ENCODE measurements around the gene FAF2.

The FAF2 gene

DNA sequence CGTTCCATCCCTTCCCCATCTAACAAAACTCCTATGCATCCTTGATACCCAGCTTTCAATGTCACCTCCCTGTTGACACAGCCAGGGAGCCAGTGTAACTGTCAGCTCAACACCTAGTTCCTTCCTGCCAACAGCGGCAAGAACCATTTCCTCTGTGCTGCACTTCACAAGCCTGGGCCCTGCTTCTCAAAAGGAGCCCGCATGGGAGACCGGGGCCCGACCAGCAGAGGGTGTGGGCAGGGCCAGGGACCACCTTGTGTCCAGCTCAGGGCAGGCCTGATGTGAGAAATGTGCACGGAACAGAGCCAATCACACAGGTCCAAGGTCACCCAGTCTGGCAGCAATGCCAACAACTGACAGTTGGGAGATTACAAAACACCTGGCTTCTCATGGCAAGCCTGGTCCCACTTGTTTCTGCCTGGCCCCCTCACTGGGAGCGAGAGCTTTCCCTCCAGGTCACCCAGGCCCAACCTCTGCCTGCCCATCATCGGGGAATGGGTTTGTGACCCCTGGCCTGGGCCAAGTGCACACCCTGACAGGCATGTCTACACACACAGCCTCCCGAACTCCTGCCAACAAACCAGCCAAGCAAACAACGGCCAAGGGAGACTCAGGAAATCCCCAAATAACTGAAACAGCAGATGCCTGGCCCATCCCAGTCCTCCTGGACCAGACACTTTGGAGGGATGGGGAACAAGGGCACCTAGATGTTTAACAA lies 85.9 kb downstream of the FAF2 start:
- peak; percentile 48 for DNase-seq

DNA sequence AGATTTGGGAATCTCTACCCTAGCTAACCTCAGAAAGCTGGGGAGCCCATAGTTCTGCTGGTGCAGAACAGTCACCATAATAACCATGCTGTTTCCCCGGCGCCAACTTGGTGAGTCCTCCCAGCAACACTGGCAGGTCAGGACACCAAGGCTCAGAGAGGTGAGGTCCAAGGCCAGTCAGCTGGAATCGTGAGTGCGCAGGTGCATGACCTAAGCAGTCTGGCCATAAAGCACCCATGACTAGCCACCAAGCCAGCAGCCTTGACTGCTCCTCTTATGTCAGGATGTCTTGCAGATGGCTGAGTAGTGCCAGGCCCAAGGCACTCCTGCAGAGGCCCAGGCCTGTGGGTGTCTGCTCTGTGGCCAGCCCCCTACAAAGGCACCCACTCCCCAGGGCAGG lies 86.5 kb downstream of the FAF2 start:
- no peak for DNase-seq

DNA sequence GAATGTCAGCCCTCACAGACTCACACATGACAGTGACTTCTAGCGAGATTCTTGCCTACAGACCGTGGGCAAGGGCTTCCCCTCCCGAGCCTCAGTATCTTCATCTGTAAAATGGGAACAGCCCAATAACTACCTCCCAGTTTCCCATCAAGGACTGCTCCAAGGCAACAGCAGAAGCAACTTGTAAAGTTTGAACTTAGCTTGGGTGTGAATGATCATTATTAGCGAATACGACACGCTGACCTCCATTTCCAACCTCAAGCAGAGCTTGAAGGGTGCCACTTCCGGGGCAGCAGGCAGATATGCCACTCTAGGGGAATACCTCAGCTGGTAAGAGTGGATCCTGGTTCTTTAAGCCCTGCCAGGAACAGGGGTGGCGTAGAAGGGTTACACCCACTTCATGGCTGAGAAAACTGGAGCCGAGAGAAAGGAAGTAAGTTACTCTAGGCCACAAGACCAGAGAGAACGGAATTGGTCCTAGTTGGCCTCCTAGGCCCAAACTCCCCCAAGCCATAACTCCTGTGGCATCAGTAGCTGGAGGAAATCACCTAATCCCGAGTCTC lies 87.0 kb downstream of the FAF2 start:
- DNase-seq: peak; percentile 38

DNA sequence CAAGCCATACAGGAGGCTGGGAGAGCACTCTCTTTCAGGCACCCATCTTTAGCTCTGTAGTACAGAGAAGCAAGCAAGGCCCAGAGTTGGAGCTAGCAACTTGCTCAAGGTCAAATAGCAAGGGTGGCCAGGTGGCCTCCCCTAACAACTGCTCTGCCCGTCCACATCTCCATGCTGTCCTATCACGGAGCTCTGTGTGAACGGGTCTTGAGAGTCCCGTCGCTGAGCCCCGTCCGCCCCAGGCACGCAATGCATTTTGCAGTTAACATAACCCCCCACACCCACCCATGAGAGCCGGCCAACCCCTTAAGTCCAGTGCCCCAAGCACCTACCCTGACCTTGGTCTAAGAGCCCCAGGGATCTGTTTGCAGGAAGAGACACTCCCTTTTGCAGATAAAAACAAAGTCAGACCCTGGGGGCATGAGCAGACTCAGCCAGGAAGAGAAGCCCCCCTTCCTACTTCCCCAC lies 87.5 kb downstream of the FAF2 start:
- DNase-seq: no peak

DNA sequence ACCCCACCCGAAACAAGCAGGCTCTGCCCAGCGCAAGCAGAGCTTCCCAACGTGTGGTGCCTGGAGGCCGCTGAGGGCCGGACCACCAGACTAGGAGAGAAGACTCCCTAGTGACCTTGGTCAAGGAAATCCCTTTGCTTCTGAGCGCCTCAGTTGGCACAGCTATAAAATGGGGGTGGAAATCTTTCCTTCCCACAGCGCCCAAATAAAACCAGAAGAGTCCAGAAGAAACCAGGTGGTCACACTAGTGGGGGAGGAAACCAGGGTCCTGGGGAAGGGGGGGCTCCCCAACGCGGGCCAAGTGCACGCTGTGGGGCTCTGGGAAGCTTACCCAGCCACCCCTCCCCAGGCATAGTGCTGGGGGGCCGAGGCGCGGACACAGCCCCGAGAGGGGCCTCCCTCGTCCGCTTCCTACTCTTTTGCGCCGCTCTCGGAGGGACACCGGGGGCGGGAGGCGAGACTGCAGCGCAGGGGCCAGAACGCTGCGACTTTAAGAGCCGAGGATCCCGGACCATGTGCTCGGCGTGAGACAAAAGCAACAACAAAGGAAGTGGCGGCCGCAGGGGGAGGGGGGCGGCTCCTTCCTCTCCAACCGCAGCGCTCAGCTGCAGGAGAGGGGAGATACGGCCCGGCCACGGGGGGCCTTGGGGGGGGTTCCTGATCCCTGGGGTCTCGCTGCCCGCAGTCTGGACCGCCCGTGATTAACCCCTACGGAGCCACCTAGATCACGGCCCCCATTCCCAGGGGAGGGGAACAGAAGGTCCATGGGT lies 88.1 kb downstream of the FAF2 start:
- DNase-seq: peak; percentile 78

DNA sequence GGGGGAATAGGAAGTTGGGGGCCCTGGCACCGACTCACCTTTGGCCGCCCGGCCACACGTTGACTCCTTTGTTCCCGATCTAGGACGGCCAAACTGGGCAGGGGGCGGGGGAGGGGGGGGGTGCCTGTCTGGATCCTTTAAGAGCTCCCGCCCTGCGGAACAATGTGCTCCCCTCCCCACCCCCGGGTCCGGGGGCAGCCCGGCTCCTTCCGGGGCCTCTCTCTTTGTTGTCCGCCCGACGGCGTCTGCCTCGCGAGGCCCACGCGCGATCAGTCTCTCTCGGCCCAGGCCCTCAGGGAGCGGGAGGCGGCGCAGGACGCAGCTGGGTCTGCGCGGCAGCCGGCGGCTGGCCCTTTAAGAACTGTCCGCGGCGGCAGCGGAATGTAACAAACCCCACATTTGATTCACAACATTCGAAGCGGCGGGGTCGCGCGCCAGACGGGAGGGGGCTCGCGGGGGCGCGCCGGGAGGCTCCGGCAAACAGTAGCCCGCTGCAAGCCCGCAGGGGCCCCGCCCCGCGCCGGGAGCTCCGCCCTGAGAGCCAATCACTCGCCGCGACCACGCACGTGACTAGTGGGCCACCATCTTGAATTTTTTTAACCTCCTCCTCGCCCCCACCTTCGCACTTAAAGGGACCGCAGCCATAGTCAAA lies 88.8 kb downstream of the FAF2 start, which contains the start of gene RNF44:
Gene RNF44 (minus strand): TSS at position 501 of the 652 bp plus-strand sequence. CDS start 4,930 bp downstream, outside the sequence.
- peak; percentile 98 for DNase-seq

DNA sequence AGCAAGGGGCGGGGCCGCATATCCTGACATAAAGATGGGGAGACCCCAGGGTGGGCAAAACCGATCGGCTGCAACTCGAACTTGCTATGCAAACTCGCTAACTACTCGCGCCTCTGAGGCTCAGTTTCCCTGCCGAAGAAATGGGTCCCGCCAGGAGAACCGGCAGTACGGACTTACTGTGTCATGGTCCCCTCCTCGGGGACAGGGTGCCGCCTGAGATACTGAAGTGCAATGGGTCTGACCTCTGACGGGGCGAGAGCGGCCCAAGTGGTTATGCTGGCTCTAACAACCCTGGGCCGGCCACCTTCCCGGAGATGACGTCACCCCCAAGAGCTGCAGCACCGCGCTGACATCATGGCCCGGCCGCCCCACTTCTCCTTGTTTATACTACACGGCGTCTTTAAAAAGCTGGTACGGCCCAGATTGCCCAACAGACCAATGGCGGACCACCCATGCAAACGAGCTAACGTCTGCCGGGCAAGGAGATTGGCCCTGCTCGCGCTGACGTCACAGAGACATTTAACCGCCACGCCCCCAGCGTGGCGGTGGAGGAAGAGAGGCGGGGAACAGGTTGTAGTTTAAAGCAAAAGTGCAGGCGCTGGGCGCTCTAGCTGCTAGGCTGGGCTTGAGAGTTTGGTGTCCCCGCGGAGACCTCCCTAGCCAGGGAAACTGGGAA lies 89.5 kb downstream of the FAF2 start:
- peak; percentile 98 for DNase-seq

DNA sequence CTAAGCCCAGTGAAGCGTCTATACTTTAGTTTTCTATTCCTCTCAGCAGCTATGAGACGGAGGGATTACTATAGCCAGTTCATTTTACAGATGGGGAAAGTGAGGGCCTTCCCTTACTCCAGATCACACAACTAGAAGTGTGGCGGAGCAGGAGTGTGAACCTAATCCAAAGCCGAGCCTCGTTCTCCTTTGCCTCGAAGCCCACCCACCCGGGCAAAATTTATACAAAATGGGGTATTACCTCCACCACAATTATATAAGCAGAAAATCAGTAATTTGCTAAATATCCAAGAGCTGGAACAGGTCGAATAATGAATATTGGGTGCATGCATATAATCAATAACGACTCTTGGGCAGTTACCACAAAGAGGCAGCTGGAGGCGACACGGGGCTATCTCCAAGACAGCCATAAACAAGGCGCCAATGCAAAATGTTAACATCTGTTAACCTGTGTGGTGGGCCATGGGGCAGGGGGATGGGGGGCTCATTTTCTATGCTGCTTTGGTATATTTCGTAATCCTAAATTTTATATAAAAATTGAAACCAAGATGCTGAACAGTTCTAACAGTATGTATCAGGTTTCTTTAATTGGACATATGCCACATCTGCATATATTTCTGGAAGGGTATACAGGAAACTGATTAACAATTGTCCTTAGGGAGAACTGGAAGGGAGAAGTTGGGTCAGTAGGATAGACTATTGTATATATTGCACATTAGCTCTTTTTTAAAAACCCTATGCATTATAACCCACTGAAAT lies 90.2 kb downstream of the FAF2 start:
- no peak for DNase-seq

DNA sequence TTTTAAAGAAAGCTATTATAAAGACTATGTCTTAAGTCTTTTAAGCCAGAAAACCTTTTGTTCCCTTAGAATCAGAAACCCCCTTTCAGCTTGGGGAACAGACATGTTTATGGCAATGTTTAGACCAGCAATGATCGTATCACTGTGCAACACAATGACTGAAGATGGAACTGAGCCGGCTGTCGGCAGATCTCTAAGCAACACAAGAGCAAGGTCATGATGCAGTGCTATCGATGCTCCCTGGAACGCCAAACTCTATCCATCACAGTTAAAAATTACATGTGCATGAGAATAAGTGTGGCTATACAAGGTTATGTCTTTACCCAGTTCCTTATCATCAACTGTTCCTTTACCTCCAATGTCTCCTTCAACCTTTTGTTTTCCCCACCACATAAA lies 90.8 kb downstream of the FAF2 start:
- no peak for DNase-seq

DNA sequence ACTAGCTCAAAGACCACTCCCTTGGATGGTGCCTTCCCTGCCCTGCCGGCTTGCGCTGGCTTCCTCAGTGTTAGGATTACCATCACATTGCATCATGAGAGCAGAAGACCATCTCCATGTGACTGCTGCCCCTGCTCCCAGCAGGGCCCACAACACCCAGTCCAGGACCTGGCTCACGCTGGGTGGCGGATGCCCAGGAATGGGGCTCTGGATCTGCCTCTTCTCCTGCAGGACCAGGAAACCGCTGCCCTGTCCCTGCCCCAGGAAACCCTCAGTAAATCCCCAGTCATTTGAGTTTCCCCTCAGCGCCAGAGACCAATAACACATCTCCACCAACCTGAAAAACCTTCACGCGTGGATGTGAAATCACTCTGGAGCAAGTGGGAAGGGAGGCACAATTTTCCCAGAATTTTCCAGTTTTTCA lies 92.3 kb downstream of the FAF2 start:
- DNase-seq: no peak

DNA sequence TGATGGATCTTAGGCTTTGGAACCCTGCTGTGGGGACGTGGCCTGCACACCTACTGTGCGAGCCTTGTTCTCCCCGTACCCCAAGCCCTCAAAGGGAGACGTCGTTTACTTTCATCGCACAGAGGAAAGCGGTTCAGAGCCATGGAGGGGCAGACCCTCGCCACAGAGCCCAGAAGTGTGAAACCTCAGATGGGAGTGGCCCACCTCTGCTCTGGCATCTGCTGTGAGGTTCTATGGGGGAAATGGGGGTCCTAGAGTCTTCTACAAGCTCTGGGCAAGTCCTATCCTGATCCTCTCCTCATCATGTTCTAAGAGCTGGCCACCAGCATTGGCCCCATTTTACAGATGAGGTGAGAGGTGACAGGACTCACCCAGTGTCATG lies 92.8 kb downstream of the FAF2 start:
- DNase-seq: no peak

DNA sequence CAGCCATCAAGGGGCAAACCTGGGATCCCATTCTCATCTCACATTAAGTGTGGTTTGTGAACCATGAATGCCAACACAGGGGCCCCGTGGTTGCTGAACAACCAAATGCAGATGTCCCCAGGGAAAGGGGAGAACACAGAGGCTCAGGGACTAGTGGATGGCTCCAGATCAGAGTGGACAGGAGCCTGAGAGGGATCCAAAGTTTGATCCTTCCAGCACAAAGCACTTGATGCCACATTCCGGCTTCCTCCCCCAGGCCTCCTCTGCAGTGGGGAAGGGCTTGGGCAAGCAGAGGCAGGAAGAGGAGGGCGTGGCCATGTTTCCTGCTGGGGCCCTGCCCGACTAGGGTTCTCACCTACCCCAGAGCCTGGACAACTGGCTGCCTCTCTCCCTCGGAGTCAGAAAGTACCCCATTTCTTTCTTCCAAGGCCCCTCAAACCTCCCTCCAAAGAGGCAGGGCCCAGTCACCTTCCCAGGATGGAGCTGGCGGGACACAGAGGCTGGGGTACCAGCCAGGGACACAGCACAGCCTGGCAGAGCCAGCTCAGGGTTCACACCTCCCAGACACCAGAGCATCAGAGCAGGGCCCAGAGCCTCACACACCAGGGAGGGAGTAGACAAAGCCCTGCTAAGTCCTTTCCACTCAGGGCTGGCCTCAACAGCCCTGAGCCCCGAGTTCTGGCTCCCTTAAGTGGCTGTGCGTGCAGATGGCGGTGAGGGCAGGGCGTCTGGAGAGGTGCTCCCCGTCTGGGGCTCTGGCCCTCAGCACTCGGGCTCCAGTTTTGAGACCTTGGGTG lies 93.4 kb downstream of the FAF2 start:
- DNase-seq: peak; percentile 52

DNA sequence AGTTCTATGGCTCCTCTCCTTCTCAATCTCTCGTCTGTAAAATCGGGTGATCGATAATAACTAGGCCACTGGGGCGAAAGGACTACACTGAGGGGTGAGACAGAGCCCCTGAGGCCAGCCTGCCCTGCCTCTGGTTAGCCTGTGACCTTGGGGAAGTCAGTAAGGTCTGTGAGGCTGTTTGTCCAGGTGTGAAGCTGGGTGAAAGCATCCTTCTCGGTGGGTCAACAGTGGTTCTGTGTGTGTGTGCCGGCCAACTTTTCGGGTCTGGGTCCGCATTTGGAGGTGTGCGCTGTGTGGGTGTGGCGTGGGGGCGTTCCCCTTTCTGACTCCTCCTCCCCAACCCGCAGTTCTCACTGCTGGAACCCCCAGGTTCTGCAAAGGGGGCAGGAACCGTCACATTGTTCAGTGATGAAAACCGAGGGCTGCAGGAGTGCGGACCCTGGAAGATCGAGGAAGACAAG lies 94.0 kb downstream of the FAF2 start:
- DNase-seq: peak; percentile 65

DNA sequence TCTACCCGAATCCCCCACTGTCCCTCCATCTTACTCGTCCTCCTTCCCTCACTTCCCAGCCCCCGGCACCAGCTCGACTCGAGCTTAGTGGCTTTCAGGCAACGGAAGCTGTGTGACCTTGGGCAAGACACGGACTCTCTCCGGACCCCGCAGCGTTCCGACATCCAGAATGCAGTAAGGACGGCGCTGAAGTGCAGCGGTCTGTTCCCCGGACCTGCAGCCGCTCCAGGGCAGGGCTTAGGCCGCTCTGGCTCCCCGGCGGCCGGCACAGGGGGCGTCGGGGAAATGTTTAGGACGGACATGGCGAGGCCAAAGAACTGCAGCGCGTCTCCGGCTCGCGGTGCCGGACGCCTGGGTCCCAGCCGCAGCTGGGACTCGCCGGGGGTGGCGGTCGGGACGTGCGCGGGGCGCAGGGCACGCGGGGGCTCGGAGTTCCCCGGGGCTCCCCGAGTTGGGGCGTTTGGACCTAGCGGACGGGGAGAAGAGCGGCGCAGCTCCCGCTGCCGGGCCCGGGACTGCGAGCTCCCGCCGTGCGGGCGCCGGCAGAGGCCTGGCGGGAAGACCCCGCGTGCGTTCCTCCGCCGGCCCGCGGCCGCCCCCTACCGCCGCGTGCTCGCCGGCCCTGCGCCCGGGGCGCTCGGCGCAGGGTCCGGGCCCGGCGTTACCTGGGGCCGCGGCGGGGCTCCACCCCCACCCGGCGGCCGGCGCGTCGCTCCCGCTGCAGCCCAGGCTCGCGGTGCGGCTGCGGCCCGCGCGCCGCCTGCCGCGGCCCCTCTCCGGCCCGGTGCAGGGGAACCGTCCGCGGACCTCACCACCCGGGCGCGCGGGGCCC lies 94.6 kb downstream of the FAF2 start:
- no peak for DNase-seq

DNA sequence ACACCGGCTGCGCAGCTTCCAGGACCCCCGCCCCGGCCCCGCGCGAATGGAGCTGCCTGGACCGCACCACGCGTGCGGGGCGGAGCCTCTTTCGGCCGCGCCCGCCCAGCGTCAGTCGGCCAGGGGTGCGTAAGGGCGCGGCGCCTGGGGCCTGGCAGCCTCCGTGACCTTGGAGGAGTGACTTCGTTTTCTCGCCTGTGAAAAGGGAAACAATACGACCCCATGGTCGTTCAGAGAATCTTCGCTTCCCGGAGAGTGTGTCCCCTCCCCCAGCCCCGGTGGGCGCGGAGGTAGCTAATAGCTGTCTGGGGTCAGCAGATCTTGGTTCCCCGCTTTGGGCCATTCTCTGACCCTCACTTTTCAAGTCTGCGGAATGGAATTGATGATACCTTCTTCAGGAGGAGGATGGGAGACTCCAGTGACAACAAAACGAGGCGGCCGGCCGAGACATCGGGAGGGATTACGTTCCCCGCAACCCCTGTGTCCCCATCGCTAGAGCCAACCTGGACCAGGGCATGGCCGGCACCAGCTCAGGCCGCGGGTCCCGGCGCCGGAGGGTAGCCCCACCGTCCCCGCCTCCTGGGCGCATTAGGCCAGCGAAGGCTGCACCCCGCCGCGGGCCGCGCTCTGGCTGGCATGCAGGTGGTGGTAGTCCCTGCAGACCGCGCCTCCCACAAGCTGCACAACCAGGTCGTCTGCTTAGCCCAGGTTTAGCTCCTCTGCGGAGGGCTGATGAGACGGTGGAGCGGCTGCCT lies 95.4 kb downstream of the FAF2 start:
- DNase-seq: peak; percentile 73

DNA sequence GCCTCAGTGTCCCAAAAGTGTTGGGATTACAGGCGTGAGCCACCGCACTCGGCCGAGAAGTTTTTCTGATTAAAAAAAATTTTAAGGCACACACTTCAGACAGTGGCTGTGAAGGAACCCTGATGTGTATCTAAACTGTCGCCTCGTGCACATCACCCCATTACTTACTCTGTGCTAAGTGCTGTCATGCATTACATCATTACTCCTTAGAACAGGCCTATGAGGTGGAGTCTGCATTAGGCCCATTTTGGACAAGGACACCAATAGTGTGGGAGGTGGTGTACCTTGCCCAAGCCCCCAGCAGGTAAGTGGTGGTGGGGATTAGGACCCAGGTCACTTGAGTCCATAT lies 97.2 kb downstream of the FAF2 start:
- DNase-seq: no peak

DNA sequence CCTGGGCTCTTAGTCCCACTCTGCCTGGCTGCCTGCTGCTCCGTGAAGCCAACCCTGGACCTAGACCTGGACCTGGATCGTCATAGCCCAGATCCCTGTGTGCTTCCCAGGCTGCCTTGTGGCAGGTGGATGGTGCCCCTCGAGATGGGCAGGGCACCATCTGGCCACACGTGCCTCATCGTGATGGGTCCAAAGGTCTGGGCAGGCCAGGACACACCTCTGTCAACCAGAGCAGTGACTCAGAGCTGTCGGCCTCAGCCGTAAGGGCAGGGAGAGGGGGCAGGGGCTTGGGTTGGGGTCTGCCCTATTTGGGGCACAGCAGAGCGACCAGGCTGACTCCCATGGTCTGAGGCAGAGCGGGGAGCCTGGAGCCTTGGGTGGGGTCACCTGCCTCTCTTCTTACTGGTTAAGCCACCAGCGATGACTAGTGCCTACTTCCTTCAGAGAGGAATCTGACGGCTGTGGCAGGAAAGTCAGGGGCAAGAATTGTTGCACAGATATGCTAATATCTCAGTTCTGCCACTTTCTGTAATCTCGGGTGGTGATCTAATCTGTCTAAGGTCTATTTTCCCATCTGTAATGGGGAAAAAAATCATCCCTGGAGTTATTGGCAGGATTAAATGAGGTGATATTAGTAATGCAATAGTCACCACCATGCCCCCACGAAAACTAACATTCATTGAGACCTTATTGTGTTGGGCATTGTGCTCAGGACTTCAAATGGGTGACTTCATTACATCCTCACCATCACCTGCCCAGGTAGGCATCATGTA lies 97.7 kb downstream of the FAF2 start:
- DNase-seq: no peak

DNA sequence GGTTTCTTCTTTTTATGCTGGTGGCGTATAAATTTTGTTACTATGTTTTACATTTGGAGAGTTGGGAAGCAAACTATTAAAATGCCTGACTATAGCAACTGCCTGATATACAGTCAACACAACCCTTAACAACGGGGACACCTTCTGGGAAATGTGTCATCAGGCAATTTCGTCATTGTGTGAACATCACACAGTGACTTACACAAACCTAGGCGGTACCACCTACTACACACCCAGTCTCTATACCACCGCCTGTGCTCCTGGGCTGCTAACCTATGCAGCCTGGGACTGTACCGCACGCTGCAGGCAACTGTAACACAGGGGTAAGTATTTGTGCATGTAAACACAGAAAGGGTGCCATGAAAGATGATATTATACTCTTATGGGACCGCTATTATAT lies 99.6 kb downstream of the FAF2 start:
- DNase-seq: peak; percentile 30
